ENCODE data around the gene JAM3.

Gene JAM3

DNA sequence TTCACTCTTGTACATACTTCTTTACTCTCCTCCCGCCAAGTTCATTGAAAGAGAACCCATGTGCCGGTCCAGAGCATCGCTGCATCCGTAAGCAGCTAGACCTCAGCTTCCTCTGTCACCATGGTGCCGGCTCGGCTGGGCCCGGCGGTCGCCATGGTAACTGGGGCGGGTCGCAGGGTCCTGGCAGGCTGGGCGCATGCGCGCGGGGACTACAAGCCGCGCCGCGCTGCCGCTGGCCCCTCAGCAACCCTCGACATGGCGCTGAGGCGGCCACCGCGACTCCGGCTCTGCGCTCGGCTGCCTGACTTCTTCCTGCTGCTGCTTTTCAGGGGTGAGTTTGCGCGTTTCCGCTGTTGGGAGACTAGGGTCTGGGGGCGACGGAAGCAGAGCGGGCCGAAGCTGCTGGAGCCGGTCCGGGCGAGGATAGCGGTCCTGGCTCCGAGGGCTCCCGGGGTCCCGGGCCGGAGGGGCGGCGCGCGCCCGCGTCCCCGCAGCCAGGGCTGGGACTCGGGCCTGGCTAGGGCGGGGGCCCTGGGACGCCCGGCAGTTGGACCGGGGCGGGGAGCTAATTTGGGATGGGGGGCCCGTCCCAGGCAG is at the start of gene JAM3:
Gene JAM3 (plus strand): TSS at position 244 of the 597 bp plus-strand sequence. CDS start 12 bp downstream, at position 256.
- DNase-seq, result peak; percentile 96

DNA sequence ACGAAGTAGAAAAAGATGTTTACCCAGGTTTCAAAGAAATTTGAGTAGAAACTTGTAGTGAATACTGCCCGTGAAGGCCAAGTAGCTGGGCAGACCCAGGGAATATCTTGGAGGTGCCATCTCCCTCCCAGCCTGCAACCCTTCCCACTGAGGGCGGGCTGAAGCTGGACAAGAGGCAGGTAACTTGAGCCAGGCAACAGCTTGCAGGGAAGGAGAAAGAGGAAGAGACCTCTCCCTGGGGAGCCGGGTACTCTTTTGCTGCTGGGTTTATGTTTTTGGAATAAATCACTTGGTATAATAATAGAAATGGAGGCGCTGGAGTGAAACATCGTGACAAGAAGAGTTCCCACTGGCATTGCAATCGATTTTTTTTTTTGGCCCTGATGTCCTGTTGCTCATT is 49.4 kb upstream of the JAM3 start:
- peak in 1 of 2 experiments; percentile 16 for DNase-seq

DNA sequence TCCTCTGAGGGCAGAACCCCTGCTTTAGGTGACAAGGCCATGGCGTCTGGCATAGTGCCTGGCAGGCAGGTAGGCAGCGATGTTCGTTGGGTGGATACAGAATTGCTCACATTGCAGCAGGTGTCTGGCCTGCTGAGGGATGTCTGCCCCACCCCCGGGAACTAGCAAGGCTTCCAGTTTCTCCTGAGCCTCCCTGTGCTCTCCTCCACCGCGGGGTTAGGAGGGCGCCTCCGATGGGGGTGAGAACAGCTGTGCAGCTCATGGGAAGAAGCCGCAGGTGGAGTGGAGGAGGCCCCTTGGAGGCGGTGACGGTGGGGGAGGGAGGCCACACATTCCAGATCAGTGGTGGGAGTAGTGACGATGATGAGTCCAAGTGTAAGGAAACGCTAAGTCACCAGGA is 48.3 kb upstream of the JAM3 start:
- no peak for DNase-seq

DNA sequence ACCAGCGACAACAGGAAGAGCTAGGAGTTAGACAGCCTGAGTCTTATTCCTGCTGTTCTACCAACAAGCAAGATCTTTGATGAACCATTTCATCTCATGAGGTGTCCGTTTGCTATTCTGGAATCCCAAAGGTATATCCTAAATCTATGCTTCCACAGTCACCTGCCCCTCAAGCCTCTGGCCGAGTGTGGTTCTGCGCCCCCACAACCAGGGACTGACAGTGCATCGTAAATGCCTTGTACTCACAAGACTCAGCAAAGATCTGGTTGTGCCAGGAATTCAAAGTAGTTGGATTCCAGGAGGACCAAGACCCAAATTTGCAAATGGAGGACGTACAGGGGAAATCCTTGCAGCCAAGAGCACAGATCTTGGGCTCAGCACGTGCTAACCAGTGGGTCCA is 47.5 kb upstream of the JAM3 start:
- DNase-seq, result no peak

DNA sequence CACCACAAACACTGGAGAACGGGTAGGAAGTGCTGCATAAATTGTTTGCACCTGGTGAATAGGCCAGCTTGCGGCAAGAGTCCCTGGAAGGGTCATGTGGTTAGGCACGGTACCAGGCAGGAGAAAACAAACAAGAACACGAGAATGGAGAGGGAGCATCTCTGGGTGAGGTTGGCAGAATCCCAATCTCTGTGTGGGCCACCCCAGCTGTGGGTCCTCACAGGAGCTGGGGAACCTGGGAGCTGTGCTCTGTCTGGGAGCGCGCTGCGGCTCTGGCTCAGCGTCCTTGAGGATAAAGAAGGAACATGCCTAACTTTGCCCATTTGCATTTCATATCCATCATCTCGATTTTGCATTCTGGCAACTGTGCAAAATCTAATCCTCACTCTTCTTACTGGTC is 46.1 kb upstream of the JAM3 start:
- DNase-seq, result peak in 1 of 2 experiments; percentile 26

DNA sequence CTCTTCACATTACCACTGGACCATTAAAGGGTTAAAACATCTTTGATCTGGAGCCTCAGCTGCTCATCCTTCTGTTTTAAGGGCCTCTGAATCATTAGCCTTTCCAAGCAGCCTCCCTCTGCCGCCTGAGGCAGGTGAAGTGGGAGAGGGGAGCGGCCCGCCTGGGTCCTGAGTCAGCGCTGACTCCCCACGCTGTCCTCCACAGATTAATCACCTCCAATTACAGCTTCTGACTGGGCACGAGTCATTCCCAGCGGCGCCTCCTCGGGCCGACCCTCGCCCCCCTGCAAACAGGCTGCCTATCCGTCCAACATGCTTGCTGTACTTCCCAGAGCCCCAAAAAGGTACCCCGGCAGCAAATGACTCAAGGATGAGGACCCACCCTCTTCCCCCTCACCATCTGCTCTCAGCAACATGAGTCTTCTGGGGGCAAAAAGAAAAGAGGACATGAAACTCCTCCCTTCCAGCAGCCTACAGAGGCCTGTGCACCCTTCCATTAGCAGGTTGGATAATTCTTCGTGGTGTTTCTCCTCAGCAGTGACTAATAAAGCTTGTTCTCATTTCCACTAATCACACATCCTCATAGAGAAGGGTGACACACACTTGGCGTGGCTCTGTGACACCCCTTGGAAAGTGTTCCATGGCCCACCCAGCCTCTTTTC is 44.3 kb upstream of the JAM3 start:
- DNase-seq, result no peak

DNA sequence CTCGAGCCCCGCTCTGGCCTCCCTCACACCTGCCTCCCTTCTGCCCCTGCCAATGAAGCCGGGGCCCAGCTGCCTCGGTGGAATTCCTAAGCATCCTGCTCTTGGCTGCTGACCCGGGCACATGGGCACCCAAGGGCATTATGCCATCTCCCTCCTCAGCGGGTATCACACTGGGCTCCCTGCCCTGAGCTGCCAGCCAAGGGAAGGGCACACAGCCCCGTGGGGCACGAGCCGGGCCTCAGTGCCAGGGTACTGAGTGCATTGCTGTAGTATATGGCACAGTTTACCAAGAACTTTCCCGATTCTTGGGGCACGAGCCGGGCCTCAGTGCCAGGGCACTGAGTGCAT is 43.8 kb upstream of the JAM3 start:
- no peak for DNase-seq

DNA sequence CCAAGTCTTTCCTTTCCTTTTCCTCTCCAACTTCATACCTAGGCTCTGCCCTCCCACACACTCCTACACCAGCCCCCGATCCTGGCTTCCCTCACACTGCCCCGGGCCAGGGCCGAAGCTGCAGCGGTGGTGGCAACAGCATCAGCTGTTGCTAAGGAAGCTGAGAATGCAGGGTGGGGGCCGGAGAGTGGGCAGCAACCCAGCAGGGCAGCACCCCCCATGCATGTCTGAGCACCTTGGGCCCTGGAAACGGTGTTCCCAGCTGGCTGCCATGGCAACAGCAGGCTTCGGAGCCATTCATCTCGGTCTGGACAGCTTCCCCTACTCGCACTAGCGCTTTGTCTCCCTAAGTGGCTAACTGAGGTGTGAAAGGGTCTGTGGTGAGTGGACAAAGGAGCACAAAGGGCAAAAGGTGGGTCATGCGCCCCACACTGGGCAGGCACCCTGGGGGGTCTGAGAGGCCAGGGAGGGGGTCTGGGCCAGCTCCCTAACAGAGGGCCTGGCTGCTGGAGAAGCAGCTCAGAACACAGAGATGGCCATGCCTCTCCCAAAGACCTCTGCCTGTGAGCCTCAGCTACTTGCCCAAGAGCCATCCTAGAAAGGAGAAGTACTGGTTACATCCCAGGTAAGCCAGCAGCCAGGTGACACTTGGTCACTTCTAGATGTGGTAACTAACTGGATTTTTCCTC is 42.1 kb upstream of the JAM3 start:
- peak in 1 of 2 experiments; percentile 15 for DNase-seq

DNA sequence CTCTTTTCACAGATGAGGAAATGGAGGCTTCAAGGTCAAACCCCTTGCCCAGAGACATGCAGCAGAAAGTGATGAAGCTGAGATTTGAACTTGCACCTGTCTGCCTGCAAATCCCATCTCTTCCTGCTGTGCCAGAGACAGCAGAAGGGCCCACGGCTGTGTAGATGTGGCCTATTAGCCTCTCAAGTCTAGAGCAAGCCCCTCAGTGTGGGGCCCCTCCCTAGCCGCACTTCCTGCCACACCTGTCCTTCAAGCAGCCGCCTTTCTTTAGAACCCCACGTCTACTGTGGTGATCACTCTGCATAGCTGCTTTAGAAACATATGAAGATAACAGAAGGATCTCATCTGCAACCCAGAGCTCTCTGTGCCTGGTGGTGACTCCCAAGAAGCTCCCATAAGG is 41.2 kb upstream of the JAM3 start:
- DNase-seq, result no peak

DNA sequence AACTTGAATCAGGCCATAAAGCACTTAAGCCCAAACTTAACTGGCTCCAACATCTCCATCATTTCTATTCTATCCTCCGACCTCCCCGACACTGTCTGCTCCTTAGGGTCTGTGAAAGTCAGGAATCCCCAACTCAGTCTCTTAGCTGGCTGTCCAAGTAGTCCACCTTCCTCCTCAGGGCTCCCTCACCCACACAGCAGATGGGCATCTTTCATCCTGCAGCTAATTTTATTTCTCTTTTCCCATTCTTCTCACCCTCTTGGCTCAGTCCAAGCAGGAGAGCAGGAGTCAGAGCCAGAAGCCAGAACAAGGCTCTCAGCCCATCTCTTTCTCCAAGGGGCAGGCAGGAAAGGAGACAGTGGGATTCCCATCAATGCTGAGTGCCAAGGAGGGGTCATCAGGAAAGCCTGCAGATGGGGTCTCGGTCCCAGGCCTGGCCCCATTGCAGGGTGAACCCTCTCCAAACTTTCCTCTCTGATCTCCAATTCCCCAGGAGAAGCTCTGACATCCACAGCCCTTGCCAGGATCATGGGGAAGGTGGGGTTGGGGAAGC is 40.4 kb upstream of the JAM3 start:
- DNase-seq, result no peak

DNA sequence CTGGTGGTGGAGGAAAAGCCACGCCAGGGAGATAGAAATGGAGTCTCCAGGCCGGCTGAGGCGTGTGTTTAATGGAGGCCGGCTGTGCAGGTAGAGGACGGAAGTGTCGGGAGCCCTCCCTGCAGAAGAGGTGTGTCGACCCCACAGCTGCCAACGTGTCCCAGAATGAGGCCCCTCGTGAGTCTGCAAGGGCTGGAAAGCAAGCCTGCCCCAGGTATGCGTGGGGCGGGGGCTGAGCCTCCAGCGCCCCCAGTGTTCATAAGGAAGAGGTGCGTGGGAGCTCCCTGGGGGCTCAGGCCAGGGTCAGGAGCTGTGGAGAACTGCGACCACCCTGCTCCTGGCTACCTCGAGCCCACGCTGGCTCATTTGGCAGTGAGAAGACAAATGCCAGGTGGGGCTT is 38.0 kb upstream of the JAM3 start:
- no peak for DNase-seq

DNA sequence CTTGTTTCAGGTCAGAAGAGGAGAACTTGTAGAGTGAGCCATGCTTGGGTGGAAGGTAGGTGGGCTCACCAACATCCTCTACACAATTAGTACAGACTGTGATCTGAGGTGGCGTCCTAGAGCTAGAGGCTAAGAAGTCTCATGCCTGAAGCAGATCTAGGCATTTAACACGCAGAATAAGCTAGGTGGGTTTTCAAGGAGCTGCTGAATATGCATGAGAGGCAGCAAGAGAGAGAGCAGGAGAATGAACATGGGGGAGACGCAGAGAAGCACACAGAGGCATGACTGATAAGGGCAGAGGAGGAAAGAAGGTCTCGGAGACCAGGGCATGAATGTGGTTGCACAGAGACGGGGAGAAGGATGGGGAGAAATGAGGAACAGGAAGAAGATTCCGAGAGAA is 36.8 kb upstream of the JAM3 start:
- DNase-seq, result no peak

DNA sequence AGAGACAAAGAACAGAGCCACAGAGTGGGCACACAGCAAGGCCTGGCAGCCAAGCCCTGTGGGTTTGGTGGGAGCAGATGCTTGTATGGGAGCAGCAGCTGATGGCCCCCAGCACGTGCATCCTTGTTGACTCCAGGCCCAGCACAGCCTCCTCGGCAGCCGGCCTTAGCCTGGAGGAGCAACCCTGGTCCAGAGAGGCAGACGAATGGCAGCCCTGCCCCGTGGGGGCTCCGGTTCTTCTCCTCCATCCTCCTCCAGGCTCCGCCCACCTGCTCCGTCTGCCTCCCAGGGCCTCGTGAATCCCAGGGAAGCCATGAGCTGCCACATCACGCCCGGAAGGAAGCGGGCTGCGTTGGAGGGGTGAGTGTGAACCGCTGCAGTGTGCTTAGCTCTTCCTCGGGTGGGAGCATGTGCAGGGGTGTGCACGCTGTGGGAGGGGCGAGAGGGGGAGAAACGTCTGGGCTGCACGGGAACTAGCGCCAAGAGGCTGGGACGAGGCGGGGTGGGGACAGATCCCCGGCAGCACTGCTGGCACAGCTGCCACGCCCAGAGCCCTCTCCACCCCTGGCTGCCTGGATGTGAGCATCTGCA is 36.3 kb upstream of the JAM3 start:
- no peak for DNase-seq

DNA sequence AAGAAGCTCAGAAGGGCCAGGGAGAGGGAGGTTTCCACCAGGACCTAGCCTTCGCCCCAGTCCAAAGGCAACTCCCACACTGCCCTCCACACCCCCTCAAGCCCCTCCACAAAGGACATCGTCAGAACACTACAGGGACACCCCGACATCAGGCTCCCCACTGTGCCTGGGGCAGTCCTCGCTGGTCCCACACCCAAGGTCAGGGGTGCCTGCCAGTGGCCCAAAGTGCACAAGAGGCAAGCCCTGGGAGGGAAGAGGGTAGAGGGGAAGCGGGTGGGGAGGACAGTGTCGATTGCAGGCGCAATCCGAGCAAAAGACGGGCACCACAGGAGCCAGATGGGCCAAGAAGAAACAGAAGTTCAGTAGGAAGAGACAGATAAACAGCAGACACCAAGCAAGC is 35.6 kb upstream of the JAM3 start:
- DNase-seq, result no peak

DNA sequence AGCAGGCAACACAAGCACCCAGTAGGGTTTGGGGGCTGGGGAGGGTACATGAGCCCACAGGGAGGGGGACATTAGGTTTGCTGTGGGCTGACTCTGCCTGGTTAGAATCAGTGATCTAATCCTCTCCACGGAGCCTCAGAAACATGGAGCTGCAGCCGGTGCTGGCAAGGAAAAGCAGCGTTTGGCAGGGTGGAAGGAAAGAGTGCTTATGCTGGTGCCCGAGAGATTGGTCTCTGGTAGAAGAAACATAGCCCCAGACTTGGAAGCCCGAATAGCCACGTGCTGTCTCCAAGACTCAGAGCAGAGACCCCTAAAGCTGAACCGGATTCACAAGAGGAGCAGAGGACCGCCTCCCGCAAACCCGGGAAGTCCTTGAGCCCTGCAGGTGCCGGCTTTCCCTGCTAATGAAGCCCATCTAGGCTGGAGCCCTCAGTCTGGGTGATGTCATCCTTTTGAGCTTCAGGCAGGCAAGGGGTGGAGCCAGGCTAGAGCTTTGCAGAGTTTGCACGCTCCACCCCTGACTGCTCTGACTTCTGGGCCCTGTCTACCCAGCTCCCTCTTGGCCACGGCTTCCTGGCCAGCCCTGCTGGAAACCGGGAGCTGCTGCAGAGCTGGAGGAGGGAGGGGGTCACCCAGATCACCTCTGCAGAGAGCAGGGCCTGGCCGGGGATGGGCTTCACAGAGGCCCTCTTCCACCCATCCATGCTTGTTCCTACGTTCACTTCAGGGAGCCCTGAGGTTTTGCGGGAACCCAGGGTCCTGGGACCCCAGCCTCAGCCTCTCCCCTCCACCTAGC is 35.0 kb upstream of the JAM3 start:
- peak; percentile 95 to 98 for DNase-seq

DNA sequence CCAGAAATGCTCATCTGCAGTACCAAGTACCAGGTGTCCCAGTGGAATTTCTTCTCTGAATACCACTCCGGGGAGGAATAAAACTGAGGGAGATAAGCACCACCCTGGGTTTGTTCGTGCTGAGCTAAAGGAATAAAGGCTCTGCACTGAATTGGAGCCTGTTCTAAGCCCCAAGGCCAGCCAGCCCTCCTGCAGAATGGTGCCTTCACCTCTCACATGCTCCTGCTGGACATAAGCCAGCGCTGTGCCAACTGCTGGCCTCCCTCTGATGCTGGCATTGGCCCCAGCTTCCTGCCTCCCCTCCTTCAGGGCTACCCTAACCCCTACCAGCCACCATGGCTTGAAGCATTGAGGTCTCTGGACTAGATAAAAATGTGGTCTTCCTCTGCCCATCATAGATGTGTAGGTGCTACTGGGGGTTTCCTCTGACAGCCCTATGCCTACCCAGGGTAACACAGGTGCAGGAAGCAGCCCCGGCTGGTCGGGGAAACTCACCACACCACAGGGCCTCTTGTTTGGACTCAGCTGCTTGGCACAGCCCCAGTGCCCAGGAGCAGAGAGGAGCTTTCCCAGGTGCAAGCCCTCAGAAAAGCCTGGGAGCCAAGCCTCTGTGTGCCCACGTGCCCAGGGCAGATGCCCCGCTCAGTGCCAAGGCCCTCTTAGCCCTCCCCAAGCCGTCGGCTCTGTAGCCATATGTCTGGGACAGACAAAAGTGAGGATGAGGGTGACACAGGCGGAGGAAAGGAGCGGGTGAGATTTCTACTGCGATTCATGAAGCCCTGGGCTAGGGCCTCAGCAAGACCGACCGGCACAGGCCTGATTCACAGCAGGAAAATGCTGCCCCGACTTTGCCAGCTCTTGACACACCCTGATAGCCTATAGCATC is 34.1 kb upstream of the JAM3 start:
- peak; percentile 89 to 96 for DNase-seq

DNA sequence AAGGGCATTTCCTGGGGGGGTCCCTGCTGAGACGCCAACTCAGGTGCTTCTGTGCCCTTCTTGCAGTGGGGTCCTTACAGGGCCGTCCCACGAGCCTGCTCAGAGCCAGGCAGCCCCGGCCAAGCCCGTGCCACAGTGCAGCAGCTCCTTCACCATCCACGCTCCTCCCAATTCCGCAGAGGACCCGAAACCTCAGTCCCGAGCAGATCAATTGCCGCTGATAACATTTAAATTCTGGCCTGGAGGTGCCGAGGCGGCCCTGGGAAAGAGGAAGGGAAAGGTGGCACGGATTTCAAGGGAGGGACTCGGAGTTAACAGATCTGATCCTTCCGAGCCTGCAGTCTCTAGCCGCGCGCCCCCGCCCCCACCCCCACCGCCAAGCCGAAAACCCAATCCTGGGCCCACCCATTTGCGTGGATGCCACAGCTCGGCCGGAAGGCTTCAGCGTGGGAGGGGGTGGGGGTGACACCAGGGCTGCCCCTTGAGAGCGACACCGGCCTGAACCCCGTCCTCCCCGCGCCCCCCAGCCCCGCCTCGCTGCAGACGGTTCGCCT is 32.3 kb upstream of the JAM3 start:
- no peak for DNase-seq

DNA sequence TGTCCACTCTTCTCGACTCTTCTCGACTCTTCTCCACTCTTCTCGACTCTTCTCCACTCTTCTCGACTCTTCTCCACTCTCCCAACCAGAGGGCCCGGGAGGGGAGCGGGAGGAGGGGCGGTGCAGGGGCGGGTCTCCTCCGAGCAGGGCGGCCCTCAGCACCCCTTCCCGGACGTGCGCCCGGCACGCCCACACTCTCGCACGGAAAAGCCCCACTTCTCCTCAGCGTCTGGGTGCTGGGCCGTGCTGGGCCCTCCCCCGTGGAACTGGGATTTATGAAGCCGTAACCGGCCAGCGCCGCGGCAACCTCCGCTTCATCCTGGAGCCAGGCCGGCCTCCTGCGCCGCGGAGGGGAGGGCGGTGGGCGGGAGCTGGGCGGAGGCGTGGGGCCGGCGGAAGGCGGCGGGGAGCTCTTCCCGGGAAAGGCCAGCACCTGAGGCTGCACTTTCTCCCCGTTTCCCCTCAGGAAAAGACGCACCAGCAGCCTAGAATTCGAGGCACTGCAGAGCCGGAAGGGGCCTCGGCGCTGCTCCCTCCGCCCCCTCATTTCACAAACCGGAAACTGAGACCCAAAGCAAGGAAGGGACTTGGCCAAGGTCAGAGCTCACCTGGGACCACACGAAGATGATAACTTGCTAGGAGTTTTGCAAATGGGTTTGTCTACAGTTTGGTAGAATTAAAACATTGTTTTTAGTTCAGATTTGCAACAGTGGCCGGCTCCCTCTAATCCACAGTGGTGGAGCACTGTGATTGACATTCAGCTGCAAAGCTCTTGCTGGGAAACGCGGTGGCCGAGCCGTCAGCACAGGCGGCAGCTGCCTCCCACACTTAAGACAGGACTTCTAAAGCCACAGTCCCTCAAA is 31.6 kb upstream of the JAM3 start:
- peak; percentile 49 to 61 for DNase-seq

DNA sequence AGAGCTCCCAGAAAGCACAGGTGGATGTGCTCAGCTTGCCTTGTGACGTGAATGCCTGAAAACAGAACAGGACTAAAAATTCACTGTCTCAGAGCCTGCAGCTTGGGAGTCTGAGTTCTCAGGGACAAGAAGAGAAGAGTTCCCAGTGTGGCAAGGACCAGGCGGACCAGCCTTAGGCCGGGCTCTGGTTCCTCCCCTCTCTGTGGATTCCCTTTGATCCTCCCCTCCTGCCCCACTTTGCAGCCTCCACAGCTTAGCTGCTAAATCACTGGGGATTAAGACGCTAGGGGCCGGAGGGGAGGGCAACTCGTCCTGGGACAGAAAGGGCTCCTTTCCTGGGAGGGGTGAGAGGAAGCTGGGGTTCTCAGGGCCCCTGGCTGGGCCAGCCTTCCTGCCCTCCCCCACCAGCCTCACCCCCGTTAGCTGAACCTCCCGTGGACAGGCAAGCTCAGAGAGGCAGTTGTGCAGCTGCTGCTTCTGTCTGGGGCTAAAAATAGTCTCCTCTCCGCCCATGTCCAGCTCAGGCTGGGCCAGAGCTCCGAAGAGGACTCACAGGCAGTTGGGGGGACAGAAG is 29.9 kb upstream of the JAM3 start:
- DNase-seq, result no peak

DNA sequence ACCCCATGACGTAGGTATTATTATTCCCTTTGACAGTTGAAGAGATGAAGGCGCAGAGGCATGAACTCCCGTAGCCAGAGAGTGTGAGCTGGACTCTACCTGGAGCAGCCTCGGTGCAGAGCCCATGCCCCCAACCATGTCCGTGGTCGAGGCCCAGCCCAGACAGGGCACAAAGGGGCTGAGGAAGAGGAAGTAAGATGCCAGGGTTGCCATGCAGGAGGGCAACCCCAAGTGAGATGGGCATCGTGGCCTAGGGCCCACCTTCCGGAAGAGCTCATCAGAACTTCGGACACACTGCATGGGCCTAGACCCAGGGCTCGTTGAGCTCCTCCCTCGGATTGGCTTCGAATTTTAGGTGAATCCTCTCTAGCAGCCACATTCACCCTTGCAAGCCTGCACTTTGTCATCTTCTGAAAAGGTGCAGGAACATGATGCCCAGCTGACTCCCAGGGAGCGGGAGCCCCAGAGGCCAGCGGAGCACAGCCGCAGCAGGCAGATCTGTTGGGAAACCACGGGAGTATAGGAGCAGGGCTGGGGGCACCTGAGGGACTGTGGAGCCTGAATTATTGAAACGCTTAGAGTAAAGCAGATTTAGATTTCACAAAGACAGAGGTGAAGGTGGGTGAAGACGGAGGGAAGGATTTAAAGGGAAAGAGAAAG is 29.0 kb upstream of the JAM3 start:
- DNase-seq, result no peak
